WTC11 (cell line): ENCODE results near the gene CYRIA. TPM values are rescaled to one million over a fixed set of nuclear protein-coding genes. Genes with fewer than 3 reads are reported as not detected.
A peak's percentile ranks its signal among the peaks of the same experiment; 100 is the strongest.

Experiments used
- ATAC-seq: fragments of 200-7000 bp; cut with Tn5 transposase; 2 replicates; pipeline ENCODE4 v1.10.0; 2021; ENCODE audit warnings: mild to moderate bottlenecking, moderate library complexity
- CTCF ChIA-PET: fragments of 300-600 bp; sonication (Branson Sonifier 250); formaldehyde crosslinking; loops from one replicate; lab custom pipeline; 2021; ENCODE audit warnings: antibody characterized with exemption; lab: Charles Lee
- POLR2A ChIA-PET: fragments of 350-600 bp; sonication (Branson Sonifier 250); formaldehyde crosslinking; loops from one replicate; lab custom pipeline; 2021; ENCODE audit warnings: antibody characterized with exemption; lab: Charles Lee
- DNase-seq: peaks from one replicate; pipeline ENCODE4 v3.0.0; 2021; ENCODE audit warnings: low spot score
- H3K27ac Mint-ChIP-seq: 2 replicates; pipeline ENCODE4 v1.8.0; 2021; ENCODE audit warnings: mixed read lengths
- H3K27me3 Mint-ChIP-seq: 2 replicates; pipeline ENCODE4 v1.8.0; 2021; ENCODE audit warnings: low read depth, mild to moderate bottlenecking, moderate library complexity, mixed read lengths
- H3K36me3 Mint-ChIP-seq: 2 replicates; pipeline ENCODE4 v1.8.0; 2021; ENCODE audit warnings: mixed read lengths
- H3K4me1 Mint-ChIP-seq: 2 replicates; pipeline ENCODE4 v1.8.0; 2022; ENCODE audit warnings: mixed read lengths
- H3K4me3 Mint-ChIP-seq: 2 replicates; pipeline ENCODE4 v1.8.0; 2021; ENCODE audit warnings: mild to moderate bottlenecking, moderate library complexity, mixed read lengths
- H3K9me3 Mint-ChIP-seq: 2 replicates; pipeline ENCODE4 v1.8.0; 2021; ENCODE audit warnings: mixed read lengths
- AR ChIP-seq: fragments of 250-450 bp; sonication (Bioruptor Pico); IDR thresholded peaks from 2 replicates; pipeline ENCODE4 v1.9.0; 2021; ENCODE audit warnings: mild to moderate bottlenecking
- CTCF ChIP-seq: fragments of 200-600 bp; IDR thresholded peaks from 2 replicates; pipeline ENCODE4 v1.8.0; 2022; ENCODE audit warnings: antibody characterized with exemption
- E2F1 ChIP-seq: sonication (generic); formaldehyde crosslinking; IDR thresholded peaks from 2 replicates; pipeline ENCODE4 v1.8.0; 2022; ENCODE audit warnings: mild to moderate bottlenecking, missing genetic modification reagents
- JUN ChIP-seq: sonication (generic); formaldehyde crosslinking; IDR thresholded peaks from 2 replicates; pipeline ENCODE4 v1.8.0; 2023; ENCODE audit warnings: mild to moderate bottlenecking, missing genetic modification reagents
- OVOL2 ChIP-seq: fragments of 250-450 bp; sonication (Bioruptor Pico); IDR thresholded peaks from 2 replicates; pipeline ENCODE4 v1.9.0; 2021; ENCODE audit warnings: mild to moderate bottlenecking, borderline replicate concordance
- STAT6 ChIP-seq: sonication (generic); formaldehyde crosslinking; conservative IDR thresholded peaks from 2 replicates; pipeline ENCODE4 v1.8.1; 2023; ENCODE audit warnings: mild to moderate bottlenecking, low read depth, missing genetic modification reagents, moderate library complexity
- USF1 ChIP-seq: sonication (generic); formaldehyde crosslinking; IDR thresholded peaks from 2 replicates; pipeline ENCODE4 v1.8.0; 2022; ENCODE audit warnings: mild to moderate bottlenecking, missing genetic modification reagents
- total RNA-seq: library from RNA; stranded (reverse); gene quantifications from 3 replicates; pipeline ENCODE4 v1.2.3, GENCODE V29; 2021

Gene CYRIA
- total RNA-seq, 1 experiment from 2014 or later: 8.3 TPM

GRCh38 chr2:16664052-16664731 lies 1.4 kb downstream of the CYRIA start:
- DNase-seq (no peak), ATAC-seq (peak; percentile 13; the same call in 1 of the 2 replicates)
- H3K9me3 Mint-ChIP-seq: no peaks in the 10 kb centered on the region
- H3K4me3 Mint-ChIP-seq: peak overlapping the region; percentile 84
- TF ChIP-seq E2F1 (CRISPR knock-in tag) (no peak), STAT6 (CRISPR knock-in tag) (no peak), USF1 (CRISPR knock-in tag) (no peak), AR (no peak), JUN (CRISPR knock-in tag) (no peak)
- ChIA-PET CTCF (interaction anchor here (1.3 to 1.9 kb wide), 2 partner anchors 51 to 59 kb away, joined by 4 read pairs; no protein-coding TSS in a partner anchor), POLR2A (no interaction called here)
- no peaks in the 10 kb centered on the region for H3K36me3 Mint-ChIP-seq
- H3K4me1 Mint-ChIP-seq: peaks cover 41% of the 10 kb centered on the region
- H3K27ac Mint-ChIP-seq: no peak overlapping the region
- peaks cover 22% of the 10 kb centered on the region for H3K27me3 Mint-ChIP-seq

- ChIA-PET CTCF (interaction anchor here (1.9 kb wide), 1 partner anchor 50 kb away, joined by 4 read pairs; no protein-coding TSS in a partner anchor), POLR2A (interaction anchor here (1.1 kb wide), 1 partner anchor 12 kb away, joined by 3 read pairs; no protein-coding TSS in a partner anchor)
- DNase-seq (no peak), ATAC-seq (no peak)
- Mint-ChIP-seq H3K4me3 (no peak overlapping the region; the same call in 1 of the 2 replicates), H3K27me3 (peaks cover 22% of the 10 kb centered on the region), H3K36me3 (no peaks in the 10 kb centered on the region), H3K27ac (no peak overlapping the region)
- no peak for TF ChIP-seq OVOL2
- TF ChIP-seq CTCF: no peak
- TF ChIP-seq E2F1 (CRISPR knock-in tag): no peak
- TF ChIP-seq, all 79 proteins: peak for 0
- H3K9me3 Mint-ChIP-seq: no peaks in the 10 kb centered on the region
- peaks cover 47% of the 10 kb centered on the region for H3K4me1 Mint-ChIP-seq
These were observed 2.3 kb downstream of the CYRIA start for GRCh38 chr2:16663121-16663905.
